ENCODE data around the gene SYTL5.

GRCh38 chrX:38151441-38151840, 145.1 kb downstream of the SYTL5 start:
- TF ChIP-seq GATA2 (IDR thresholded peaks at IDR 0.05; ENCODE audit: low read depth, low read length) (no peak), GATA3 (IDR thresholded peaks at IDR 0.05; ENCODE audit: low read depth, low read length) (no peak)

Measured in SH-SY5Y (cell line).